ENCODE measurements around the gene ZNF678. TPM values are rescaled to one million over a fixed set of nuclear protein-coding genes. Genes with fewer than 3 reads are reported as not detected.

Gene ZNF678
- total and polyA plus RNA-seq, 2 of the 8 experiments (the other 6 are each of a cell fraction or from before 2014, with no cell fraction given) = 6.9 to 28.3 TPM

DNA sequence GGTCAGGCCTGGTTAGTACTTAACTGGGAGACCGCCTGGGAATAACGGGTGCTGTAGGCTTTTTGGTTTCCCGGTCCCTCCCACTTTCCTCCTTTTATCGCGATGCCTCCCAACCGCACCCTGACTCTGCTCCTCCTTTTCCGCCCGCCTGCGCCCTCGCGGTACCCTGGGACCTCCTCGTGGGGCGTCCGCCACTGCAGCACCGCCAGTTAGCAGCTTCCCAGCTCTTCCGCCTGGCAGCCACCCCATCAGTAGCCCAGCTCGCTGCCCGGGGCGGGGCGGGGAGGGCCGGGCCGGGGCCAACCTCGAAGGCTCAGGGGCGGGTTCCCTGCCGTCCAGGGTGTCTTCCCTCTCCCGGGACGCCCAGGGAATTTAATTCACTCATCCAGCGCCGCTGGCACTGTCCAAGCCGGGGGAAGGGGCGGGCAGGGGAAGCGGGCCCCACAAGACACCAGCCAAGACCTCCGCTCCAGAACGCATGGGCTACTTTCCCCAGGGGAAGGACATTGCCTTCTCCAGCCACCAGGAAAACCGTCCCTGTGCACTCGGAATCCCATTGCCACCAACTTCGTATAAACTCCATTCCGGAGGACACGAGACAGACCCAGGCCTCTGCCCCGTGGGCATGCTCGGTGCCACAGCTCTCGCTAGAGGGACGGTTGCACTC is 2.0 kb upstream of the ZNF678 start:
- WGBS, 2 experiments (ENCODE audit: extremely low coverage in 1 of 2, insufficient coverage in 1 of 2, insufficient read length in 1 of 2, insufficient replicate concordance in 2 of 2, low coverage in 1 of 2, low lambda C conversion rate in 2 of 2, missing lambda C conversion rate in 1 of 2) = 93% methylated on average over 34 of the region's 43 CpGs; no CpG with 5 or more reads in 1 of the 2 experiments
- H3K36me3 ChIP-seq (ENCODE audit: control insufficient read depth in 2 of 4, insufficient read depth in 4 of 4, low read length in 3 of 4) = no peaks in the 10 kb centered on the region
- H4K20me1 ChIP-seq (replicated peaks in 1 of 2; ENCODE audit: control insufficient read depth in 1 of 2, insufficient read depth in 2 of 2, low read length in 2 of 2) = peaks cover 0 to 1% of the 10 kb centered on the region in 2 experiments
- no peak overlapping the region for H3K27ac ChIP-seq (ENCODE audit: low read depth, low read length)
- H2AK5ac ChIP-seq (ENCODE audit: low read depth, low read length) = no peak overlapping the region
- peaks cover 4% of the 10 kb centered on the region for H3K79me1 ChIP-seq (ENCODE audit: low read depth, low read length)
- no peak for DNase-seq (ENCODE audit: low read depth in 1 of 2, low spot score in 2 of 2)
- no peak overlapping the region for H3K23ac ChIP-seq (ENCODE audit: insufficient read length)
- H2BK120ac ChIP-seq (replicated peaks; ENCODE audit: low read depth, low read length) = no peak overlapping the region
- no peak overlapping the region for H3K4me2 ChIP-seq (ENCODE audit: insufficient read depth in 1 of 2, low read depth in 2 of 2, low read length in 2 of 2)
- no peak overlapping the region for H3K18ac ChIP-seq (ENCODE audit: extremely low read depth, low read length)
- H2BK5ac ChIP-seq (ENCODE audit: low read depth, low read length) = no peak overlapping the region
- ChIA-PET CTCF (ENCODE audit: partially characterized antibody) (interaction anchor here (0.8 kb wide), 1 partner anchor 19 kb away, joined by 3 read pairs; no protein-coding TSS in a partner anchor), POLR2A (ENCODE audit: partially characterized antibody) (no interaction called here)
- H2AFZ ChIP-seq (ENCODE audit: low read length) = no peak overlapping the region
- H3K4me3 ChIP-seq (ENCODE audit: extremely low read depth in 1 of 4, insufficient read depth in 2 of 4, low read depth in 3 of 4, low read length in 4 of 4) = no peak overlapping the region
- no peaks in the 10 kb centered on the region for H3K27me3 ChIP-seq (replicated peaks in 1 of 4; ENCODE audit: control insufficient read depth in 3 of 4, extremely low read depth in 1 of 4, insufficient read depth in 3 of 4, low read length in 3 of 4)
- no peak overlapping the region for H3K56ac ChIP-seq (replicated peaks; ENCODE audit: insufficient read length, low read depth, low read length)
- H2BK20ac ChIP-seq (ENCODE audit: low read length) = no peak overlapping the region
- H3K23me2 ChIP-seq (ENCODE audit: low read depth, low read length) = no peaks in the 10 kb centered on the region
- H3K9me3 ChIP-seq (ENCODE audit: insufficient read depth in 2 of 2, low read depth in 1 of 2, low read length in 1 of 2) = peaks cover 0 to 21% of the 10 kb centered on the region in 2 experiments; a peak in 1 of 4 replicates
- no peak overlapping the region for H3K4ac ChIP-seq (replicated peaks; ENCODE audit: insufficient read length, low read depth, low read length)
- no peak overlapping the region for H2BK12ac ChIP-seq (ENCODE audit: low read depth, low read length)
- no peak overlapping the region for H2BK15ac ChIP-seq (ENCODE audit: low read length)
- no peak overlapping the region for H4K91ac ChIP-seq (replicated peaks; ENCODE audit: insufficient read length, low read length)
- H4K5ac ChIP-seq (ENCODE audit: insufficient read length, low read depth, low read length) = no peak overlapping the region
- H3K9ac ChIP-seq (replicated peaks in 1 of 4; ENCODE audit: extremely low read depth in 1 of 4, low read depth in 3 of 4, low read length in 3 of 4) = no peak overlapping the region
- no peak for FAIRE-seq
- H3K14ac ChIP-seq (ENCODE audit: insufficient read length) = no peak overlapping the region
- no peak overlapping the region for H4K8ac ChIP-seq (ENCODE audit: extremely low read depth, insufficient read depth, low read length)
- peaks cover 0 to 18% of the 10 kb centered on the region in 2 experiments; a peak in 2 of 4 replicates for H3K79me2 ChIP-seq (ENCODE audit: control insufficient read depth in 1 of 2, insufficient read depth in 2 of 2, low read length in 2 of 2)
- peaks cover 0 to 2% (median 0%) of the 10 kb centered on the region in 4 experiments; a peak in 1 of 7 replicates for H3K4me1 ChIP-seq (replicated peaks in 1 of 4; ENCODE audit: control insufficient read depth in 3 of 4, insufficient read depth in 4 of 4, low read length in 3 of 4)
- no peak for TF ChIP-seq EP300 (IDR thresholded peaks at IDR 0.05; ENCODE audit: borderline replicate concordance in 1 of 2, low read depth in 2 of 2, low read length in 2 of 2)
- TF ChIP-seq HDAC2 (IDR thresholded peaks at IDR 0.05; ENCODE audit: borderline replicate concordance in 1 of 2, low read depth in 2 of 2, low read length in 2 of 2) = no peak
- no peak for TF ChIP-seq EGR1 (IDR thresholded peaks at IDR 0.05; ENCODE audit: borderline replicate concordance, low read depth, low read length)
- TF ChIP-seq RXRA (IDR thresholded peaks at IDR 0.05; ENCODE audit: insufficient read depth, low read depth, low read length) = no peak
- TF ChIP-seq KDM5A (IDR thresholded peaks at IDR 0.05; ENCODE audit: low read length) = no peak
- no peak for TF ChIP-seq RBBP5 (IDR thresholded peaks at IDR 0.05; ENCODE audit: borderline replicate concordance, low read depth, low read length)
- no peak for TF ChIP-seq SP4 (IDR thresholded peaks at IDR 0.05; ENCODE audit: low read length)
- no peak for TF ChIP-seq BCL11A (IDR thresholded peaks at IDR 0.05; ENCODE audit: low read depth in 2 of 2, low read length in 2 of 2)
- TF ChIP-seq CTBP2 (IDR thresholded peaks at IDR 0.05; ENCODE audit: borderline replicate concordance, insufficient read depth, insufficient read length, low read length) = no peak

Measured in H1 (cell line).